ENCODE results near the gene SAFB2.

SAFB2 gene

GRCh38 chr19:5579697-5580096 is 42.9 kb downstream of the SAFB2 start:
- no peak for DNase-seq (ENCODE audit: low read depth)

DNA sequence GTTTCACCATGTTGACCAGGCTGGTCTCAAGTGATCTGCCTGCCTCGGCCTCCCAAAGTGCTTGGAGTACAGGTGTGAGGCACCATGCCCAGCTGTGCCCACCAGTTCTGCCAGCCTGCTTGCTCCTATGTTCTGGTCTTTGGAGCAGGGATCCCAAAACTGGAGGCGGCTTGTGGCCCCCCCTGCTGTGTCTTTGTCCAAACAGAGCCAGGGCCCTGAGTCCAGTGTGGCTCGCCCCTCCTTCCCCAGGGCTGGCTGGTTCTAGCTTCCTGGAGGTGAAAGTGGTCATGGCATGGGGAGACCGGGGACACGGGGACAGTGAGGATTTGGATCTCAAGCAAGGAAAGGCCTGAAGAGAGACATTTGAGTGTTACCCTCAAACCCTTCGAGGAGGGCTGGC is 43.3 kb downstream of the SAFB2 start:
- DNase-seq (ENCODE audit: low read depth), result no peak

DNA sequence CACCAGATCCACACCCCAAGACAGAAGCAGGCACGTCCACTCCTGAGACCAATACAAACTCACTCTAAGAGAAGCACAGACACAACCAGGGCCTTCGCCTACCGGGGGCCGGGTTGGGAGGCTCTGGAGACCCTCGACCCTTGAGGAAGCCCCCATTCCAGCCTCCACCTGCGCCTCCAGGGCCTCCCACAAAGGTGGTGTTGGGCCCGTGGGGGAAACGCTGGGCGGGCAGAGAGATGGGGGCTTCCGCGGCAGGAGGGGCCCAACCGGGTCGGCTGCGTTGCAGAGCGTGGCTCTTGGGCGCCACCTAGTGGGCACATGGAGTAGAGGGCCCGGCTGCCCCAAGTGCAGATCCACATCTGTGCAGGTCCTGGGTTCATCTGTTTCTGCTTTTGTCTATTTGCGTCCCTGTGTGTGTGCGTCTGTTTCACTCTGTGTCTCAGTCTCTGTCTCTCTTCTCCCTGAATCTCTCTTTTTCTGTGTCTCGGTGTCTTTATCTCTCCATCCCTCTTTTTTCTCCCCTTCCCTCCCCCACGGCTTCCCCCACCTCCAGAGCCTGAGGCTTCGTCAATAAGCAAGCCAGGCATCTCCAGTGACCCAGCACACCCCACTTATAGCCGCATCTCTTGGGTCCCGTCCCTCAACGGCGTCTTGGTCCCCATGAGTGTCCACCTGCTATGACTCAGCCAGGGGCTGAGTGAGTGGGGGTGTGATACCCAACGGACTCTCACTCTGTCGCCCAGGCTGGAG is 44.3 kb downstream of the SAFB2 start:
- DNase-seq (ENCODE audit: low read depth), result peak; percentile 58

GRCh38 chr19:5575590-5575989 is 47.0 kb downstream of the SAFB2 start:
- no peak for DNase-seq (ENCODE audit: low read depth)

- no peak for DNase-seq (ENCODE audit: low read depth)
These were observed 49.9 kb downstream of the SAFB2 start for GRCh38 chr19:5572556-5573286.

GRCh38 chr19:5571777-5572176 is 50.8 kb downstream of the SAFB2 start:
- no peak for DNase-seq (ENCODE audit: low read depth)

GRCh38 chr19:5567970-5568407 is 54.6 kb downstream of the SAFB2 start:
- DNase-seq (ENCODE audit: low read depth), result no peak

DNA sequence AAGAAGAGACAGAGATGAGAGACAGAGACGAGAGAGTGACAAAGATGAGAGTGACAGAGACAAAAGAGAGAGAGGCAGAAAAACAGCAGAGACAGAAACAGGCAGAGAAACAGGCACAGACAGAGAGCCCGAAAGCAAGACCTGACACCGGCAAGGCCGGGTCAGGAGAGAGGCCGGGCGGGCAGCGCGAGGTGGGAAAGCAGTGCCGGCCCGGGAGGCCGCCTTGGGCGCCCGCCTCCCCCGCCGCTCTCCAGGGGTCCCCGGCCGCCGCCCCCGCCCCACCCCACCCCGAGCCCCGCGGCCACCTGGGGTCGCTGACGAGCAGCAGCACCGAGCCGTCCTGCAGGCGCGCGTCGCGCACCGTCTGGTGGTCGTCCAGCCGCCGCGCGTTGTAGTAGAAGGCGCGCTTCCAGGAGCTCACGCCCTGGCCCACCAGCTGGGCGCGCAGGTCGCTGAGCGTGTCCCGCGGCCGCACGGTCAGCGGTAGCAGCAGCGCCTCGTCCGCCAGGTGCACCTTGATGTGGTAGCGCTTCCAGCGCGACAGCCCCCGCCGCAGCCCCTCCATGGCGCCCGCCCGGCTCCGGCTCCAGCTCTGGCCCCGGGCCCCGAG is 55.1 kb downstream of the SAFB2 start, which contains the start of gene TINCR:
Gene TINCR, minus strand, starts transcription at position 594 of the 610 bp plus-strand sequence.
- no peak for DNase-seq (ENCODE audit: low read depth)

- DNase-seq (ENCODE audit: low read depth), result no peak
These were observed 57.6 kb downstream of the SAFB2 start for GRCh38 chr19:5564930-5565329.

DNA sequence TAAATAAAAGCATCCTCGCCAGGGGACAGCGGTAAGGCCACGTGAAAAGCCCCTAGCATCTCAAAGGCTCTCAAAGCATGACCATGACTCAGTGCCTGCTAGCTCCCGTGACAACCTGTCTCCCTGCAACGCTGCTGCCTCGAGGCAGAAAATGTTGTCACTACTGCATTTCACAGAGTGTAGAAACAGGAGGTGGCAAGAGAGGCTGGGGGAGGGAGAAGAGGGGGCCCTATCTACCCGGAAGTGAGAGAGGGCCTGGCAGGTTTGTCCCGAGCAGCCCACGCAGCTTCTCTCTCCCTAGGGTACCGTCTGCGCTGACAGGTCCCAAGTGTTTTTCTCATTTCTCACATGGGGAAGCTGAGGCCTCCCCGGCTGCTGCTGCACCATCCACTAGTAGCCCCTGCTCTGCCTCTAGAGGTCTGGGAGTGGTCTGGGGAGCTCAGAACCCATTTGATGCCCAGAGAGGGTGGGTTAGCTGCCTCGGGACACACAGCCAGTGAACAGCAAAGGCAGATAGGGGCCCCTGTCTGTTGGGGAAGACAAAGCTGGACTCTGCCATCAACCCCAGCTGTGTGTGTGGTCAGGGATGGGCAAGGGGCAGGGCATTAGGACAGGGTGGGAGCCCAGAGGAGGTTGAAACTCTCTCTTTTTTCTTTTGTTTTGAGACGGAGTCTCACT is 58.5 kb downstream of the SAFB2 start:
- DNase-seq (ENCODE audit: low read depth), result no peak

DNA sequence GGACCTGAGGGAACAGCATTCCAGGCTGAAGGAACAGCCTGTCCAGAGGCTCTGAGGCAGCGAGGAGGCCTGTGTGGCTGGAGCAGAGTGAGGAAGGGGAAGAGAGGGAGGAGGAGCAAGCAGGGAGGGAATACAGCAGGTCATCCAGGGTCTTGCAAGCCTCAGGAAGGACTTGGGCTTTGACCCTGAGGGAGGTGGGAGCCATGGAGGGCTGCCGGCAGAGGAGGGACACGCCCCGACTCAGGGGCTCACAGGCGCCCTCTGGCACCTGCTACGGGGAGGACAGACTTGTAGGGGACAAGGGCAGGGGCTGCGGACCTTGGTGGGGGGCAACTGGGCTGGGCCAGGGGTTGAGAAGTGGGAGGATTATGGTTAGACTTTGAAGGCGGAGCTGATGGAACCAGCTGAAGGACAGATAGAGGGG is 59.6 kb downstream of the SAFB2 start:
- DNase-seq (ENCODE audit: low read depth), result no peak

GRCh38 chr19:5562280-5562679 is 60.3 kb downstream of the SAFB2 start:
- no peak for DNase-seq (ENCODE audit: low read depth)

- DNase-seq (ENCODE audit: low read depth), result no peak
These were observed 61.0 kb downstream of the SAFB2 start for GRCh38 chr19:5561559-5561958.

- DNase-seq (ENCODE audit: low read depth), result no peak
These were observed 62.4 kb downstream of the SAFB2 start for GRCh38 chr19:5560156-5560555.

DNA sequence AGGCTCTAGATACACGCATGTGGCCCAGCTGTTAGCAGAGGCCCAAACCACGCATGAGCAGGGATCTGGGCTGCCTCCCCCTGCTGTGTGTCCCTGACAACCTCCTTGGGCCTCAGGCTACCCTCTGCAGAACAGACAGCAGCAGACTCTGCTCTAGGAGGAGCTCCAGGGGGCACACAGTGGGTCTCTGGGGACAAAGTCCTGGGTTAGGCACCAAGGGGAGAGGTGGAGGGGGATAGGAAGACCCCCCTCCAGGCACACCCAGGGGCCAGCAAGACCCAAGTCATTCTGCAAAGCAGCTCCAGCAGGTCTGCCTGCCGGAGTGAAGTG is 62.8 kb downstream of the SAFB2 start:
- DNase-seq (ENCODE audit: low read depth), result no peak

- DNase-seq (ENCODE audit: low read depth), result no peak
These were observed 64.4 kb downstream of the SAFB2 start for GRCh38 chr19:5558101-5558621.

DNA sequence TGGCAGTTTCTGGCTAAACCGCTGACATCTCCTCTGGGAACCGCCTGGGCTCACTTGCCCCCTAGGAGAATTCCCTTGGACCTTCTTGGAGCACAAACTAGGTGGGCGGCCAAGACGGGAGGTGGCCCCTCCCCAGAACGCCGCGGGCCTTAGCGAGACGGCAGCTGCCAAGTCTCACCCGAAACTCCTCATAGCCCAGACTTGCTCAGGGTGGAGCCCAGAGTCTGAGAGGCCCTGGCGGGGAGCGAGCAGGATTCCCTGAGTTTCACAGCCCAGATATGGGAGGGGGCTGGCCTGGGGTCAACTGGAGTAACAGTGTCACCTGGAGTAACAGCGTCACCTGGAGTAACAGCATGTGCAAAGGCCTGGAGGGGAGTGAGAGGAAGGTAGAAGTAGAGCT is 64.9 kb downstream of the SAFB2 start:
- no peak for DNase-seq (ENCODE audit: low read depth)

DNA sequence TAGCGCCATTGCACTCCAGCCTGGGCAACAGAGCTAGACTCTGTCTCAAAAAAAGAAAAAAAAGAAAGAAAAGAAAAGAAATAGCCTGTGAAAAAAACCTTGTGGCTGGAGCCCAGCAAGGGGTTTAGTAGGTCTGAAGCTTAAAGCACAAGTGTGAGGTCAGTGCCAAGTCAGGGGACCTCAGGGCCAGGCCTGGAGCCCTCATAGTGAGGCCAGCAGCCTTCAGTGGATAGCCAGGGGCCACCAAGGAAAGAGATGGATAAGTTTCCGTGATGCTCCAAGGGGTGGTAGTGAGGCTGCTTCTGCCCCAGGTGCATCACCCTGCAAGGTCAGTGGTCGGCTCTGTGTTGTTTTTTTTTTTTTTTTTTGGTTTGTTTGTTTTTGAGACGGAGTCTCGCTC is 67.7 kb downstream of the SAFB2 start:
- no peak for DNase-seq (ENCODE audit: low read depth)

- no peak for DNase-seq (ENCODE audit: low read depth)
These were observed 68.7 kb downstream of the SAFB2 start for GRCh38 chr19:5553892-5554291.

- DNase-seq (ENCODE audit: low read depth), result no peak
These were observed 74.7 kb downstream of the SAFB2 start for GRCh38 chr19:5547881-5548280.

DNA sequence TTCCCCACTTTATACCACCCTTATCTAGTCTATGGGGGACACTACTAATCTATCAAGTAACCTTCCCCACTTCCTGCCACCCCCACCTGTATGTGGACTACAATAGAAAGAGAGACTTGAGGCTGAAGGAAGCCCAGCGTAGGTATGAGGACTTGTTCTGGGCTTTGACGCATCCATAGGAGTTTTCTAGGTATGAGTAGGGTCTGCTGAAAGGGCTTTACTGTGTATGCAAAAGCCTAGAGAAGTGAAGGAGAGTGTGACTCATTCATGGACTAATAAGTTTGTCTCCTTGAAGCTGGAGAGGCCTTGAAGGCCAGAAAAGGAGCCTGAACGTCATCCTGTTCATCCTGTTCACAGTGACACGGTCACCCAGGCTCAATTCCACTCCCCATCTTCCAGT is 76.6 kb downstream of the SAFB2 start:
- no peak for DNase-seq (ENCODE audit: low read depth)

GRCh38 chr19:5545051-5545450 is 77.5 kb downstream of the SAFB2 start:
- no peak for DNase-seq (ENCODE audit: low read depth)
